ENCODE results near the gene MTF1. TPM values are rescaled to one million over a fixed set of nuclear protein-coding genes. Genes with fewer than 3 reads are reported as not detected.

Gene MTF1
- total RNA-seq, 1 donor from 2014 or later: 10.6 TPM

DNA sequence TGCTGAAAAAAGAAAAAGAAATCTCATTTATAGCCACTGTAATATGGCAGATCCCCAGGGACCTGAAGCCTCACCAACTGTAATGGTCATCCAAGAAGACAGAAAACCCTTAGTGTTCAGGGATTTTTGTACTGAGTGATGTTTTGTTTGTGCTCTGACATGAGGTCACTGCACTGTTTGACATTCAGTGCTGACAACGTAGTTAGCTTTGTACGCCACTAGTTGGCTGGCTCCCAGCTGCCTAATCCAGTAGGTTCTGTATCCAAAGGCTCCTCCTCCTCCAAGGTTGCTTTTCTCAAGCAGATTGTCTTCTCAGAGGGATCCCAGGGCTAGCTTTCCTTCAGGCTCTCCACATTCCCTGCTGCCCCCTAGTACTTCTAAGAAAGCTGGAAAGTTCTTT, 41.9 kb downstream of the MTF1 start:
- Histone ChIP-seq H3K9me3 (no peaks in the 10 kb centered on the region), H3K36me3 (peaks cover 44 to 67% of the 10 kb centered on the region in 2 donors), H3K27me3 (no peaks in the 10 kb centered on the region), H3K4me3 (no peak overlapping the region), H3K4me1 (no peaks in the 10 kb centered on the region), H3K27ac (no peak overlapping the region)
- TF ChIP-seq CTCF (IDR thresholded peaks at IDR 0.05): no peak
- intact Hi-C loops (cut with DNase I): no loop called here
- no peak for DNase-seq (ENCODE audit: low spot score in 2 of 2)

DNA sequence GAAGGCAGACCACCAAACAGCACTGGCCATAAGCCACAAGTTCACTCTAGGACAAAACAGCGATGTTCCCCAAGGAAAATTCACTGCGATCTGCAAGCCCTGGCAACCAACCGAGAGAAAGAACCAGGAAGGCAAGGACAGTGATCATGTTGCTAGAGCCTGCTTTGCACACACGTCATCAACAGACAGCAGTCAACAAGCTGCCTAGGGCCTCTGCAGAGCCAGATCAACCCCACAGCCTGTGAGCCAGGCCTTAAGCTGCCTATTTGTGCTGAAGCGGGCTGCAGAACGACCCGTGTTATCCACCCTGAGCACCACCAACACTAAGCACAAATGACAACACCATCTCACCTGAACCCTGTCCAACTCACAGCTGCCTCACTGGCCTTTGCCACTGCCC, 45.1 kb downstream of the MTF1 start:
- TF ChIP-seq CTCF (IDR thresholded peaks at IDR 0.05): no peak
- Histone ChIP-seq H3K27me3 (no peaks in the 10 kb centered on the region), H3K4me3 (no peak overlapping the region), H3K9me3 (no peaks in the 10 kb centered on the region), H3K4me1 (peaks cover 0 to 2% of the 10 kb centered on the region in 2 donors), H3K27ac (no peak overlapping the region), H3K36me3 (peaks cover 21 to 37% of the 10 kb centered on the region in 2 donors)
- DNase-seq (ENCODE audit: low spot score in 2 of 2): no peak
- intact Hi-C loops (cut with DNase I): no loop called here

DNA sequence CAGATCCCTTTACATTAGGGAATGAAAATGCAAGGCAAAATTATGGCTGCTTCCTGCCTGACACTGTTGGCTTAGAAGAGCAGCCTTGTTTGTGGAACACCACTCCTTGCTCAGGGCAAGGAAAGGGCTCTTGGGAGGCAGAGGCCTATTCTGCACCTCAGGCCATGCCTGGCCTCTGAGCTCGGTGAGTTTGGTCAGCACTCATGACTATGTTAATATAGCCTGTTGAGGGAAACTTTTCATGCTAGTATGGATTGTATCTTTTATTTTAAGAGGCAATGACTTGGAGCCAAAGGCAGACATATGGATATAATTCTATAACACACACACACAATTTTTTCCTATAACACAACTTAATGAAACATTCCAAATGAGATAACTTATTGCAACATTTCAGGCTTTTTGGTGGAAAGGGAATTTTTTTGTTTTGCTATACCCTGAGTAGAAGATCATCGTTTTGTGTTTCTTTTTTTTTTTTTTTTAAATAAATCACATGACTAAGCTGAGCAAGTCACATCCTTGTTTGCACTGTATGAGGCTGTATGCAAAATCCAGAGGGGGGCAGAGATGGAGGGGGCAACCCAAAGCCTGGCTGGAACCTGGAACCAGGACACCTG, 45.8 kb downstream of the MTF1 start:
- DNase-seq (ENCODE audit: low spot score in 2 of 2): no peak
- Histone ChIP-seq H3K9me3 (no peaks in the 10 kb centered on the region), H3K36me3 (peaks cover 15 to 32% of the 10 kb centered on the region in 2 donors), H3K27me3 (no peaks in the 10 kb centered on the region), H3K27ac (no peak overlapping the region), H3K4me3 (no peak overlapping the region), H3K4me1 (peaks cover 0 to 7% of the 10 kb centered on the region in 2 donors)
- no peak for TF ChIP-seq CTCF (IDR thresholded peaks at IDR 0.05)
- intact Hi-C loops (cut with DNase I): no loop called here

GRCh38 chr1:37811027-37811655, 48.3 kb downstream of the MTF1 start:
- DNase-seq (ENCODE audit: low spot score in 2 of 2): peak; percentile 29 to 77
- no peak overlapping the region for H3K27ac ChIP-seq
- no peak overlapping the region for H3K4me3 ChIP-seq
- peaks cover 8 to 18% of the 10 kb centered on the region in 2 donors for H3K36me3 ChIP-seq
- H3K9me3 ChIP-seq: no peaks in the 10 kb centered on the region
- H3K4me1 ChIP-seq: peaks cover 6 to 15% of the 10 kb centered on the region in 2 donors
- intact Hi-C loops (cut with DNase I): no loop called here
- H3K27me3 ChIP-seq: no peaks in the 10 kb centered on the region
- TF ChIP-seq CTCF (IDR thresholded peaks at IDR 0.05): peak; percentile 47 to 69 (median 68)

GRCh38 chr1:37809942-37810341, 49.5 kb downstream of the MTF1 start:
- Histone ChIP-seq H3K27ac (peak overlapping the region in 1 of 2 donors; percentile 98), H3K9me3 (no peaks in the 10 kb centered on the region), H3K36me3 (peaks cover 14 to 19% of the 10 kb centered on the region in 2 donors), H3K4me3 (no peak overlapping the region), H3K27me3 (no peaks in the 10 kb centered on the region), H3K4me1 (peaks cover 6 to 15% of the 10 kb centered on the region in 2 donors)
- no peak for DNase-seq (ENCODE audit: low spot score in 2 of 2)
- intact Hi-C loops (cut with DNase I): loop anchor here (2.0 to 5.0 kb wide), 3 partner anchors 137 to 213 kb away; partner anchors contain the start of genes GNL2 and INPP5B
- no peak for TF ChIP-seq CTCF (IDR thresholded peaks at IDR 0.05)
